Skeletal muscle tissue (tissue), 4 donors: ENCODE results near the gene KIFC3. TPM values are rescaled to one million over a fixed set of nuclear protein-coding genes. Genes with fewer than 3 reads are reported as not detected.
A peak's percentile ranks its signal among the peaks of the same experiment; 100 is the strongest.

Source experiments
- H3K27ac ChIP-seq: one replicate; pipeline ENCODE4 v1.7.0; 2013; ENCODE audit warnings: mild to moderate bottlenecking, low read depth, low read length, inconsistent platforms
- H3K27me3 ChIP-seq, 3 donors: one replicate each; pipeline ENCODE4 v1.7.0; 2013; ENCODE audit warnings: low read length in 3 of 3; ENCODE audit not compliant: control insufficient read depth in 3 of 3, insufficient read depth in 3 of 3
- H3K36me3 ChIP-seq, 3 donors: one replicate each; pipeline ENCODE4 v1.7.0; 2013; ENCODE audit warnings: low read length in 3 of 3; ENCODE audit not compliant: control insufficient read depth in 3 of 3, insufficient read depth in 3 of 3
- H3K4me1 ChIP-seq, 3 donors: one replicate each; pipeline ENCODE4 v1.7.0; 2013; ENCODE audit warnings: low read length in 3 of 3, mild to moderate bottlenecking in 3 of 3; ENCODE audit not compliant: control insufficient read depth in 3 of 3, insufficient read depth in 3 of 3
- H3K4me3 ChIP-seq, 3 donors: one replicate each; pipeline ENCODE4 v1.7.0; 2013; ENCODE audit warnings: low read length in 3 of 3
- H3K9ac ChIP-seq, 3 donors: one replicate each; pipeline ENCODE4 v1.7.0; 2013; ENCODE audit warnings: low read length in 3 of 3, mild to moderate bottlenecking in 3 of 3, moderate library complexity in 2 of 3, low read depth in 1 of 3
- H3K9me3 ChIP-seq, 3 donors: one replicate each; pipeline ENCODE4 v1.7.0; 2013; ENCODE audit warnings: low read length in 3 of 3; ENCODE audit not compliant: control insufficient read depth in 3 of 3
- total RNA-seq: library from RNA; depleted of rRNA; stranded (reverse); fragments of >200 nt; gene quantifications from one replicate; pipeline ENCODE4 v1.2.3, GENCODE V29; 2014
- donor health status: Osteomylitis.

Gene KIFC3
- total RNA-seq, 1 donor from 2014 or later, result 9.9 TPM

GRCh38 chr16:57769541-57770145 lies 32.6 kb downstream of the KIFC3 start:
- no peak overlapping the region for H3K4me3 ChIP-seq
- no peak overlapping the region for H3K27ac ChIP-seq
- no peaks in the 10 kb centered on the region for H3K27me3 ChIP-seq
- no peaks in the 10 kb centered on the region for H3K9me3 ChIP-seq
- no peak overlapping the region for H3K9ac ChIP-seq
- H3K4me1 ChIP-seq, result no peaks in the 10 kb centered on the region
- peaks cover 12 to 21% (median 19%) of the 10 kb centered on the region in 3 donors for H3K36me3 ChIP-seq

DNA sequence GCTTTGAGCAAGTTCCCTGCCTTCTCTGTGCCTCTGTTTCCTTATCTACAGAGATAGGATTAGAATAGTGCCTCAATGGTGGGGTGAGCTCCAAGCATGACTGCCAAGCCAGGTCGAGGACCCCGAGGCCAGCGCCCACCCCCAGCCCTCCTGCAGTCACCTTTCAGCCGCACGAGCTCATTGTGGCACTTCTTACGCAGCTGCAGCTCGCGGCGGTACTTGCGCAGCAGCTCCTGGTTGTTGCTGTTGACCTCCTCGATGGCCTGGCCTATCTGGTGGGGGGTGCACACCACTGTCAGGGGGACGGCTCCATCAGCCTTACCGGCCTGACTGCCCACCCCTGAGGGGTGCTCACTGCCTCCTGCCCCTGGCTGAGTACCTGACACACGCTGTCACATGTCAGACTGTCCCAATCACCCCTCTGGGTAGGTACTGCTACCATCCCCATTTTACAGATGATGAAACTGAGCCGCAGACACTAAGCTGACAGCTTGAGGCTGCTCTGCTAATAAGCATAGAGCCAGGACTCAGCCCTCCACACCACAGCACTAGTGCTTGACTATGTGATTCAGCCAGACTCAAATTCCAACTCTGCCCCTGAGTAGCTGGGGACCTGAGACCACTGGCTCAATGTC lies 35.5 kb downstream of the KIFC3 start:
- Histone ChIP-seq H3K4me1 (peaks cover 0 to 3% (median 0%) of the 10 kb centered on the region in 3 donors), H3K9me3 (no peaks in the 10 kb centered on the region), H3K4me3 (no peak overlapping the region), H3K27me3 (no peaks in the 10 kb centered on the region), H3K27ac (no peak overlapping the region), H3K36me3 (peaks cover 12 to 21% (median 17%) of the 10 kb centered on the region in 3 donors), H3K9ac (no peak overlapping the region)

DNA sequence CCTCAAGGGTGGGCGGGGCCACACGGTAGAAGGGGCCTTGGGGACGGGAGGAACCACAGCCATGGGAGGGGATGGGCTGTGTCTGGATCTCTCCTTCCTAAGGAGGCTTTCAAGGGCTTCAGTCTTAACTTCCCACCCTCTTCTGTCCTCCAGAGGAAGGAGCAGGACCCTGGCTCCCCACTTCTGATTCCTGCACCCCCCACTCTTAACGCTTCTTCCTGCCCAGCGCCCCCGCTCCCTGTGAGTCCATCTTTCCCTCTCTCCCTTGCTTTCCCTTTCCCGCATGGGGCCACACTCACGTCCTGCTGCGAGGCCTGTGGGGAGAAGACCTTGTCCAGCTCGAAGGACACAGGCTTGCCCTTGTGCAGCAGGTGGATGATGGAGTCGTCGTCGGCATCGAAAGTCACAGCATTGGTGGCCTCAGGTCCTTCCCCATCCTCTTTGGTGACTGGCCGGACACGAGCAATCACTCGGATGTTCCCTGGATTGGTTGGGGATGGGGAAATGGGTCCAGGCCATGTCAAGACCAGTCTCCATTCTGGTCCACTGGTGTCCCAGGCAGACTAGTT lies 37.0 kb downstream of the KIFC3 start:
- H3K27ac ChIP-seq, result no peak overlapping the region
- H3K36me3 ChIP-seq, result peaks cover 11 to 14% (median 13%) of the 10 kb centered on the region in 3 donors
- H3K4me3 ChIP-seq, result no peak overlapping the region

DNA sequence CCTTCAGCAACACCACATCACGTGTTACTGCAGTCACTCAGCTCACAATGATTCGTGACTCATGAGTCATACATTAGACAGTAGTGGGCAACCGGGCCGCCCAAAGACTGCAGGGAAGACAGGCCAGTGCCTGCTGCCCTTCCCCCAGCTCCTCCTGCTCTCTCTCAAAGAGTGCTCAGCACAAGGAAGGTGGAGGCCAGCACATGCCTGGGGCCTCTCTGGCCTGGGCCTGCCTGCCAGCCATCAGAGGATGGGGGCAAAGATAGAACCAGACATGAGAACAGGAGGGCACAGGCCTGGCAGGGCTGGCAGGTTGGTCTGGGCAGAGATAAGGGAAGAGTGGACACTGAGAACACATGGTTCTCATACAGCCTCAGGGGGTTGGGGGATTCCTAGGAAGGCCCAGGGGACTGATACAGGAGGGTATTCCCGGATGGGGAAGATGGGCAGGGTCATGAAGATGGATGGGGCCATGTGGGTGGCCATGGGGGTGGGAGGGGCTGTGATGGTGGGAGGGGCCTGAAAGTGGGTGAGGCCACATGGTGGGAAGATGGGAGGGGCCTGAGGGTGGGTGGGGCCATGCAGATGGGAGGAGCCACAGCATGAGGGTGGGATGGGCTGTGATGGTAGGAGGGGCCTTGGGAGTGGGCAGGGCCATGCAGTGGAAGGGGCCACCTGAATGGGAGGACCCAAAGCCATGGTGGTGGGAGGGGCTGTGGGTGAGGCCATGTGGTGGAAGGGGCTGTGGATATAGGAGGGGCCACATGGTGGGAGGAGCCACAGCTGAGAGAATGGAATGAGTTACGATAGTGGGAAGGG lies 37.7 kb downstream of the KIFC3 start:
- Histone ChIP-seq H3K36me3 (peaks cover 6 to 9% (median 6%) of the 10 kb centered on the region in 3 donors), H3K4me1 (peaks cover 0 to 3% (median 0%) of the 10 kb centered on the region in 3 donors), H3K27me3 (no peaks in the 10 kb centered on the region), H3K4me3 (no peak overlapping the region), H3K9me3 (no peaks in the 10 kb centered on the region), H3K27ac (no peak overlapping the region), H3K9ac (no peak overlapping the region)

More for the DNA sequence above, 37.0 kb downstream of the KIFC3 start:
- Histone ChIP-seq H3K4me1 (peaks cover 0 to 3% (median 0%) of the 10 kb centered on the region in 3 donors), H3K9me3 (no peaks in the 10 kb centered on the region), H3K27me3 (no peaks in the 10 kb centered on the region), H3K9ac (no peak overlapping the region)

- H3K27me3 ChIP-seq, result no peaks in the 10 kb centered on the region
- H3K4me3 ChIP-seq, result no peak overlapping the region
- peaks cover 4 to 9% (median 4%) of the 10 kb centered on the region in 3 donors for H3K36me3 ChIP-seq
- H3K27ac ChIP-seq, result no peak overlapping the region
- H3K9ac ChIP-seq, result no peak overlapping the region
- H3K4me1 ChIP-seq, result peaks cover 0 to 3% (median 0%) of the 10 kb centered on the region in 3 donors
- H3K9me3 ChIP-seq, result no peaks in the 10 kb centered on the region
Measured at GRCh38 chr16:57764006-57764340, 38.3 kb downstream of the KIFC3 start.

- H3K27ac ChIP-seq, result no peak overlapping the region
- H3K4me3 ChIP-seq, result no peak overlapping the region
- H3K9ac ChIP-seq, result peak overlapping the region in 1 of 3 donors; percentile 8
- H3K4me1 ChIP-seq, result peaks cover 0 to 3% (median 0%) of the 10 kb centered on the region in 3 donors
- no peaks in the 10 kb centered on the region for H3K9me3 ChIP-seq
- no peaks in the 10 kb centered on the region for H3K27me3 ChIP-seq
- H3K36me3 ChIP-seq, result peaks cover 4 to 9% (median 6%) of the 10 kb centered on the region in 3 donors
Measured at GRCh38 chr16:57763285-57764005, 38.8 kb downstream of the KIFC3 start.

DNA sequence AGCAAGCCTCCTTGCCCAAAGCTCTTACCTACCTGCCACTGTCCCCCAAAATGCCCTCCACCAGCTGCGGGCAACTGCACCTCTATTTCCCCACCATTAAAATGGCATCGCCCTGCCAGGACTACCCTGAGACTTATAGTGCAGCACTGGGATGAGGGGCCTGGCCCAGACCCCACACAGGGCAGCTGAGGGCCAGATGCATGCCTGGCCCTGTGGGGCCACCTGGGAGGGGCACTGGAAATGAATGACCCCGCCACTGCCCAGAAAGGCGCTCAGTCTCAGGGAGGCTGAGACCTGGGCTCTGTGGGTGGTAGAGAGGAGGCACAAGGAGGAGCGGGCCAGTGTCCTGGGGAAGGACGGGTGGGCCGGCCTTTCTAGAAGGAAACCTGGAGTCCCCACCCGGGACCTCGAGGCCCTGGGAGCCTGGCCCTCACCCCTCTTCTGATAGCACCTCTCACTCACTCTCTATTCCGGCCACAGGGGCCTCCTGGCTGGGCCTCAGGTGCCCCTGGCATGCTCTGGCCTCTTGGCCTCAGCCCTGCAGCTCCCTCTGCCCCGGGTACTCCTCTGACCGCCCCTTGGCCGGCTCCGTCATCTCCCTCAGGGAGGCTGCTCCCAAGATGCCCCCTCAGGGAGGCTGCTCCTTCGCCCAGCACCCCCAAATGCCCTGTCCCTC lies 39.8 kb downstream of the KIFC3 start:
- Histone ChIP-seq H3K27me3 (no peaks in the 10 kb centered on the region), H3K36me3 (peaks cover 4 to 9% (median 8%) of the 10 kb centered on the region in 3 donors), H3K4me3 (no peak overlapping the region)

DNA sequence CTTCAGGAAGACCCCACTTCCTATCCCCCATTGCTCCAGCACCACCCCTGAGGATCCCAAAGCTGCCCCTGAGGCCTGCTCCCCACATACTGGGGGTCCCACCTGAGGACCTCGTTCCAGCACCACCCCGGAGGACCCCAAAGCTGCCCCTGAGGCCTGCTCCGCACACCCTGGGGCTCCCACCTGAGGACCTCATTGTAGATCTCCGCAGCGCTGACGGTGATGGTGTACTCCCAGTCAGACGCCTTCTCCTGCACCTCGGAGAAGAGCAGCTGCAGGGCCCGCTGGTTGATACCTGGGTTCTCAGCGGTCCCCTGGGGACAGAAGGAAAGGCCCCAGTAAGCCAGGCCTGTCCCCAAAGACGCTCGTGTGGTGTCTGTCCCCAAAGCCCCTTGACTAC lies 40.3 kb downstream of the KIFC3 start:
- H3K4me3 ChIP-seq, result no peak overlapping the region
- H3K9ac ChIP-seq, result no peak overlapping the region
- H3K4me1 ChIP-seq, result peaks cover 4 to 10% (median 7%) of the 10 kb centered on the region in 3 donors
- no peaks in the 10 kb centered on the region for H3K27me3 ChIP-seq
- peaks cover 4 to 8% (median 5%) of the 10 kb centered on the region in 3 donors for H3K36me3 ChIP-seq
- H3K27ac ChIP-seq, result no peak overlapping the region
- H3K9me3 ChIP-seq, result no peaks in the 10 kb centered on the region

More for the DNA sequence above, 39.8 kb downstream of the KIFC3 start:
- Histone ChIP-seq H3K9me3 (no peaks in the 10 kb centered on the region), H3K4me1 (peaks cover 1 to 7% (median 4%) of the 10 kb centered on the region in 3 donors), H3K27ac (no peak overlapping the region), H3K9ac (no peak overlapping the region)

DNA sequence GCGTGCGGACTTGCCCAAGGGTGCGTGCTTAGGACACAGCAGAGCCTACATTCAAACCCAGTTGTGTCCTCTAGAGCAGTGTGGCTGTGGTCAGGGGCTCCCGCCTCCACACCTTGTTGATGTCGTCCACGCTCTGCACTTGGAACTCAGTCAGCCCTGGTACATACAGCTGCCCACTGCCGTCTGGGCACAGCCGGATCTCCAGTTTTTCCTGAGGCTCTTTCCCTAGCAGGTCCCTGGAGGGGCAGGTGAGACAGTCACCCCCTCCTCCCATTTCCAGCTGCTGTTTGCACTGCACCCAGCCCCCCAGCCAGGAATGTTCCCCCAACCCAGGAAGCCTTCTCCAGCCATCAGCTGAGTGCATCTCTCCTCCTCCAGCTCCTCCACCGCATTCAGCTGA lies 41.0 kb downstream of the KIFC3 start:
- Histone ChIP-seq H3K4me1 (peaks cover 4 to 10% (median 7%) of the 10 kb centered on the region in 3 donors), H3K9ac (no peak overlapping the region), H3K27me3 (no peaks in the 10 kb centered on the region), H3K27ac (no peak overlapping the region), H3K9me3 (no peaks in the 10 kb centered on the region), H3K4me3 (no peak overlapping the region), H3K36me3 (peaks cover 4 to 6% (median 5%) of the 10 kb centered on the region in 3 donors)
